ENCODE results near the gene CD7. TPM values are rescaled to one million over a fixed set of nuclear protein-coding genes. Genes with fewer than 3 reads are reported as not detected.
A peak's percentile ranks its signal among the peaks of the same experiment; 100 is the strongest.
"Not testable (repeated sequence)": the region's sequence is repeated elsewhere in the genome, so short reads cannot be mapped to it uniquely, and the experiment has no call there.

The CD7 gene
- 0.18 TPM for polyA plus RNA-seq (2013, experiment 1 of 2; ENCODE audit: insufficient read length)
- polyA plus RNA-seq (2013, experiment 2 of 2; ENCODE audit: insufficient read length) = 0.21 TPM

GRCh38 chr17:82317394-82318168 lies at the start of gene CD7:
Gene CD7, minus strand, starts transcription at chr17:82317608. Its CDS starts 113 bp downstream, at chr17:82317495.
- no peak for DNase-seq

DNA sequence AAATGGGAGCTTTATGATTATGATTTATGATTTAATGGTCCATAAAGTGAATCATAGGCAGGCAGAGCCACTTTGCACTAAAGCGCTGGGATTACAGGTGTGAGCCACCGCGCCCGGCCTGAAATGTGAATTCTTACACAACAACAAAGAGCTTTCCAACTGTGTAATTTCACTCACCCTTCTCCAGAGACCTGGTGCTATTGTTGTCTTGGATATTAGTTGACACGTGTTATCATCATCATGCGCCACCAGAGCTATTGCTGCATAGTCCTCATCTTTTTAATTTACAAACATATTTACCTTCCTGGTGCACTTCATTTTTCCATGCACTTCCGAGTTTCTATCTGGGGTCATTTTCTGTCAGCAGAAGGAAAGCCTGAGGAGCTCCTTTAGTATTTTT lies 49.3 kb upstream of the CD7 start:
- no peak for DNase-seq

- no peak for DNase-seq
Observed at GRCh38 chr17:82365606-82366295, 48.3 kb upstream of the CD7 start.

DNA sequence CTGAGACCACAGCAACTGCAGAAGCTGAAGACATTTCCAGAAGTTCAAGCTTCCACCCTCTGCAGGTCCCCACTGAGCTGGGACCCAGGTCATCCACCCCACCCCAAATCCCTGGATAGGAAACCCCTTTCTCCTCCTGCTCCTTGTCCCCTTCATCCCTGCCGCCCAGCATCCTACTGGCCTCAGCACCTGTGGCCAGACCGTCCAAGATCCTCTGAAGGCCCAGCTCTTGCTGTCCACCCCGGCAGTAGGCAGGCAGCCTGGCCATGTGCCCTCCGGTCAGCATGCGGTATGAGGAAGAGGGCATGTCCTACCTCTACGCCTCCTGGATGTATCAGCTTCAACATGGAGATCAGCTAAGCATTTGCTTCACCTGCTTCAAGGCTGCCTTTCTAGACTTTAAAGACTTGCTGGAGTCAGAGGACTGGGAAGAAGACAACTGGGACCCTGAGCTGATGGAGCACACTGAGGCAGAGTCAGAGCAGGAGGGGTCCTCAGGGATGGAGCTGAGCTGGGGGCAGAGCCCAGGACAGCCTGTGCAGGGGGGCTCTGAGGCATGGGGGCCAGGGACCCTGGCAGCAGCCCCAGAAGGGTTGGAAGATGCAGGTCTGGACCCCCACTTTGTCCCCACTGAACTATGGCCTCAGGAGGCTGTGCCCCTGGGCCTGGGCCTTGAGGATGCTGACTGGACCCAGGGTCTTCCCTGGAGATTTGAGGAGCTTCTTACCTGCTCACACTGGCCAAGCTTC lies 44.7 kb upstream of the CD7 start:
- DNase-seq = no peak

DNA sequence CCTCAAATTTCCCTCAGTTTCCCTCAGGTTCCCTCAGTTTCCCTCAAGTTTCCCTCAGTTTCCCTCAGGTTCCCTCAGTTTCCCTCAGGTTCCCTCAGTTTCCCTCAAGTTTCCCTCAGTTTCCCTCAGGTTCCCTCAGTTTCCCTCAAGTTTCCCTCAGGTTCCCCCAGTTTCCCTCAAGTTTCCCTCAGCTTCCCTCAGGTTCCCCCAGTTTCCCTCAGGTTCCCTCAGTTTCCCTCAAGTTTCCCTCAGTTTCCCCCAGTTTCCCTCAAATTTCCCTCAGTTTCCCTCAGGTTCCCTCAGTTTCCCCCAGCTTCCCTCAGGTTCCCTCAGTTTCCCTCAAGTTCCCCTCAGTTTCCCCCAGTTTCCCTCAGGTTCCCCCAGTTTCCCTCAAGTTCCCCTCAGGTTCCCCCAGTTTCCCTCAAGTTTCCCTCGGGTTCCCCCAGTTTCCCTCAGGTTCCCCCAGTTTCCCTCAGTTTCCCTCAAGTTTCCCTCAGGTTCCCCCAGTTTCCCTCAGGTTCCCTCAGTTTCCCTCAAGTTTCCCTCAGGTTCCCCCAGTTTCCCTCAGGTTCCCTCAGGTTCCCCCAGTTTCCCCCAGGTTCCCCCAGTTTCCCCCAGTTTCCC lies 42.2 kb upstream of the CD7 start:
- DNase-seq = not testable (repeated sequence)

DNA sequence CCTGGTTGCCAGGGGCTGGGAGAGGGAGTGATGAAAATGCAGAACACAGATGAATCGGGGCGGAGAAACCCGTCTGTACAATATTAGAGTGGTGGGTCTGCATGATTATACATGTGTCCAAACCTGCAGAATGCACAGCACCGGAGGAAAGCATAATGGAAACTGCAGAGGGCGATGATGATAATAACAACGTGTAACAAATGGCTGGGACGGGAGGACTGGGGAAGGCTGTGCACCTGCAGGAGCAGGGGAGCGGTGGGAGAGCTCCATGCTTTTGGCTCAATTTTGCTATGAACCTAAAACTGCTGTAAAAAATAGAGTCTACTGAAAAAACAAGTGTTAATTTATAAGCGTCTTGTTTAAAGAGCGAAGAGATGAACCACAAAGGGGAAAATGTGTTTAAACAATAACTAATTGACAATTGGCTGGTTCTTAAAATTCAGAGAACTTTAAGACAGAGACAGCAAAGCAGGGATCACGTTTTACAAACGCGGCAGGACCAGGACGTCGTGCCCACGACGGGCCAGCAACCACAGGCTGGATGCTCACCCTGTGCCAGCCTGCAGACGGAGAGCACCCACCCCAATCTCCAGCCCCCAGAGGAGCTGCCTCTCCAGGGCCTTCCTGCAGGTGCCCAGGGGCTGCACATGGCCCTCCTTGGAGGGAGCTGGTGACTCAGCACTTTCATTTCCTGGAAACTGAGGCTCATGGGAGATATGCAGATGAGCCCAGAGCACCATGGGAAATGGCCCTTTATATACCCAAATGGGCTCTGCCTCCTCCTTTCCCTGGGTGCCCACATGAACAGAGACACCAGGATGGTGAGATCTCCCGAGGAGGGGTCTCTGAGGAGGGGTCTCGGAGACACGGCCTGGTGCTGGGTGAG lies 41.3 kb upstream of the CD7 start, which contains the start of gene TEX19:
TSS of gene TEX19 (plus strand) at position 783 of the 886 bp plus-strand sequence. CDS start 2,904 bp downstream, outside the sequence.
- no peak for DNase-seq

DNA sequence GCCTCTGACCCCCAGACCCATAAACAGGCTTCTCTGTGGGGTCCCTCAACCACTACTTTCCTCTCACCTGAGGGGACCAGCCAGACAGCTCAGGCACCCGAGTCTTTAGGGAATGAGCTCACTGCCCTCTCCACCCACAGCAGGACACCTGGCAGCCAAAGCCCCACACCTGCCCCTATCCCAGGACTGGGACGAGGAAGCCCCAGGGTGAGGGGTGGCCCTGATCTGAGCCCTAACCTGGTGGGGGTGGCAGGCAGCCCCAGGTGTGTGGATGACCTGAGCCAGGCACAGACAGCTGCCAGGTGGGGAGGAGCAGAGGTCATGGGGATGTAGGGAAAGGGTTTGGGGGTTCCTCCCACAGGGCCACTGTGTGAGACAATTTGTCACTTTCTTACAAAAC lies 40.0 kb upstream of the CD7 start:
- DNase-seq = no peak

DNA sequence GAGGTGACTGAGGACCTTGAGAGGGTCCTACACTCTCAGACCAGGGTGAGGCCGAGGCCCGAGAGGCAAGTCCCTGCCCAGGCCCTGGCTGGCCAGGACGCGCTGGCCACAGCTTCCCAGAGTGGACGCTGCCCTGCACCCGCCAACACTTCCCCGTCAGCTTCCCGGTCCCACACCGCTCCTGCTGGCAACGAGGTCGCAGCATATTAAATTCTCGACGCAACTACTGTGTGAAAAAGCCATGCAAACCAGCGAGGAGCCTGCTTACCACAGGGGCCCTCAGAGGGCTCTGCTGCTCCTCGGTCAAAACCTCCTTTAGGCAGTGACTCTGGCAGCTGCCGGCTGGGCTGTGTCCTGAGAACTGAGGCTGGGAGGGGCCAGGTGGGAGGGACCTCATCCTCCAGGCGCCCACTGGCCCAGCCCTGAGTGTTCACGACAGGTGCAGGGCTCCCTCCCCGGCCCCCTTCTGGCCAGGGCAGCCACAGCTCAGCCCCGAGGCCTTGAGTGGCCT lies 39.5 kb upstream of the CD7 start:
- no peak for DNase-seq

- DNase-seq = peak; percentile 39
Observed at GRCh38 chr17:82355770-82356427, 38.5 kb upstream of the CD7 start.

DNA sequence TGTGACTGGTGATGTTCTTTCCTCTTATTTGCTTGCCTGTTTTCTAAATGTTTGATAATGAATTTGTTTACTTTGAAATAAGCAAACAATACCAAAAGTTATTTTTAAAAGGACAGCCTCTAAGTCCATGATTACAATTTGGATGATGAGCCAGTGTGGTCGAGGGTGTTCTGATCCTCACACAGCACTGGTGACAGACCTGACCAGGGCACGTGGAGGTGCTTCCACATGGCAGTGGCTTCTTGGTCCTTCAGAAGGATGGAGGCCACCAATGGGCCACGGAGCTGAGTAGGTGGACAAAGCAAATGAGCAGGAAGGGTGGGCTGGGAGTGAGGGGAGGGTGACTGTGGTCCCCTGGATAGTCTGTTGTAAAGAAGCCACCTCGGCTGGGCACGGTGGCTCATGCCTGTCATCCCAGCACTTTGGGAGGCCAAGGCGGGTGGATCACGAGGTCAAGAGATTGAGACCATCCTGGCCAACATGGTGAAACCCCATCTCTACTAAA lies 37.4 kb upstream of the CD7 start:
- no peak for DNase-seq

DNA sequence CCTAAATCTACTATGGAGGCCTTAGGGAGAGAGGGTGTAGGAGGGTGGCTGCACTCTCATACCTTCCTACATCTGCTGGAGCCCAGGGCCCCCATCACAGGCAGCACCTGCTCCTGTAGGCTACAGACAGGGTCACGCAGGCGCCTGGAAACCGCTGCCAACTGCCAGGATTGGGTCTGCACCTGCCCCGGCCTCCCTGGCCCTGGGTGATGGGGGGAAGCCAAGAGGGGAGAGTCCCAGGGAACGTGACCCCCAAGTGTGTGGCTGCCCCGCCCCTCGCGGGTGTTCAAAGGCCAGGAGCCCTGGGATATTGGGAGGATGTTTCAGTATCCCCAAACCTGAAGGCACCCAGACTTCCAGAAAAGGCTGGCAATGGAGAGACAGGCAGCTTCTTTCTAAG lies 36.1 kb upstream of the CD7 start:
- no peak for DNase-seq

- DNase-seq = peak; percentile 76
Observed at GRCh38 chr17:82351713-82352488, 34.5 kb upstream of the CD7 start.

DNA sequence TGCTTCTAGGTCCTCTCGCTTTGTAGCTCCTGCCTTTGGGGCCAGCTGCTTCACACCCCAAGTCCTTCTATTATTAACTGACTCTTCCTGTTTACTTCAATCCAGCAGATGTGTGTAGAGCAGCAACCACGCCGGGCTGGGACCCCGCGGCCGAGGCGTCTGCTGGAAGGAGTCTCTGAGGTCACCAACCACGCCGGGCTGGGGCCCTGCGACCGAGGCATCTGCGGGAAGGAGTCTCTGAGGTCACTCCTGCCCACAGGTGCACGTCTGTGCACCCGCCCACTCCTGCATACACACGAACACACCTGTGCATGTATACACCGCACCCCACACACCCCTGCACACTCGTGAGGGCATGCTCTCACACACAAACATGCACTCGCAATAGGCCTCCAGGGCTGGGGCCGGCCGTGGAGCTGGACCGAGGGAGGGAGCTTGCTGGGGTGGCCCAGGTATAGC lies 33.9 kb upstream of the CD7 start:
- DNase-seq = no peak

DNA sequence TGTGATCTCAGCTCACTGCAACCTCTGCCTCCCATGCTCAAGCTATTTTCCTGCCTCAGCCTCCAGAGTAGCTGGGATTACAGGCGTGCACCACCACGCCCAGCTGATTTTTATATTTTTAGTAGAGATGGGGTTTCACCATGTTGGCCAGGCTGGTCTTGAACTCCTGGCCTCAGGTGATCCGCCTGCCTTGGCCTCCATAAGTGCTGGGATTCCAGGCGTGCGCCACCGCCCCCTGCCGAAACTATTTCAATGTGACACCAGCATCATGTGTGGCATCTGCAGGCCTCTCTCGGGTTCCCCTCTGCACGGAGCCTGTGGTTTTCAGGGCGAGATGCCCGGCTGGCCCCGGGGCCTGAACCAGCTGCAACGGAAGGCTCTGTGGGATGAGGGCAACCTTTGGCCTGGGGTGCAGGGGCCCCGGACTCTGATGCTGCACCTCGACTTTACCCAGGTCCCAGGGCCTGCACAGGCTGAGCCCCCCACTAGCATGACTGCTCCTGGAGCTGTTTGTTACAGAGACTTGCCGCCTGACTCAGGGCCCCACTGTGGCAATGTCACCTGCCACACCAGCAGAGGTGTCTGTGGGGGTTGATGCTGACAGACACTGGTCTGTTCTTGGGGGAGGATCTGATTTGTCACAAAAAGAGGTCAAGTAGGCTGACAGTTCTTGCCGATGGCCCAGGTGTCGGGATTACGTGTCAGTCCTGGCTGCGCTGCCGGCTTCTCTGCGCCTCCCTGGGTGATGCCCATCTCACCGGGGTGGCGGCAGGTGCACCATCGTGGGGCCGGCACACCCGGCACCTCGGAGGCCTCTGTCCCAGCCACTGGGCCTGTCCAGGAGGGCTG lies 33.0 kb upstream of the CD7 start:
- no peak for DNase-seq

DNA sequence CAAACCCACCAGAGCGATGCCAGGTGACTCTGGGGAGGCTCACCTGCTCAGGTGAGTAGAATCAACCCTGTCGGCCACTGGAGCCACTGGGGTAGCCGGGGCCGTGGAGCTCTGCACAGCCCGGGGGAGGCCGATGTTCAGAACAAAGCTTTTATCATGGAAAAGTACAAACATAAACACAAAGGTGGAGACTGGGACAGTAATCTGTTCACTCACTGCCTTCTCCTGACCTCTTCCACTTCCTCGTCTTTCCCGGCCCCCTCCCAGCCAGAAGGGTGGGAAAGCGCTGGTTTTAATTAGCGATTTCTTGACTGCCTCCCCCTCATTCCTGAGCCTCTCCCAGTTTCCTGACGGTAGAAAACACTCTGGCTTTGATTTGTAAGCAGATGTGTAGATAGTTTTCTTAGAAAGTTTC lies 31.9 kb upstream of the CD7 start:
- DNase-seq = peak; percentile 73

DNA sequence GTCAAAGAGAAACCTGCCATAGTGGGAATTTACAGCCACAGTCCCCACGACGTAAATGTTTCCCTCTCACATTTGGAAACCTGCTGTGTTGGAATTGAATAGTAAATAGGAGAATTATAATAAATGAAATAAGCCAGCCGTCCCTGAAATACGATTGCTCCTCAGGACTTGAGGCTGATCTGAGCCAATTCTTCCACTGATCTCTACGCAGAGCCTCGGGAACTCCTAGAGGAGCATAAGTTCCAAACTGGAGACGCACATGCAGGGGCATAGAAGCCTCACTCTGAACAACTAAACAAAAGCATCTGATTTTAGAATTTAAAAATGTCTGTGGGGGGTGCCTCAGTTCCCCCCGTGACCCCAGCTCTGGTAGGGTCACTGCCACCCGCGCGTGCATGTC lies 31.5 kb upstream of the CD7 start:
- DNase-seq = no peak

DNA sequence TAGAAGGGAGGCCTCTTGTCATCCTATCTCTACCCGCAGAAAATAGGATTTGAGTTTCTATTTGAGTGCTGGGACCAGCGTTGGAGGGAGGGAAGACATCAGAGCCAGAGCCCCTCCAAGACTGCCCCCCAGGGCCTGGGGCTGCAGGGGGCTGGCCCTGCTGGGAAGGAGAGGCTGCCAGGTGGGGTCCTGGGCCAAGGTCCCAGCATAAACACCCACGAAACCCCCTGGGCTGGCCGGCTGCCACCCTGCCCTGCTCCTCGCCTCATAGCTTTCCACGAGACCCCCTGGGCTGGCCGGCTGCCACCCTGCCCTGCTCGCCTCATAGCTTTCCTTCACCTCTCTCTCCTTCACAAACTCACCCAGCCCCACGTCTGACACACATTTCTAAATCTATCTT lies 31.0 kb upstream of the CD7 start:
- DNase-seq = no peak

- DNase-seq = not testable (repeated sequence)
Observed at GRCh38 chr17:82347994-82348393, 30.6 kb upstream of the CD7 start.

All from fibroblast of skin of abdomen (primary cell).